Mammary epithelial cell (primary cell): Measurements from ENCODE around the gene SCAF1.

ENCODE experiments used
- CTCF ChIP-seq, 2 donors: IDR thresholded peaks in 1 of 2; conservative IDR thresholded peaks in 1 of 2; 2 replicates each; pipeline ENCODE4 v1.5.1; 2011 to 2012; ENCODE audit warnings: inconsistent platforms in 2 of 2, low read length in 2 of 2, mild to moderate bottlenecking in 2 of 2, control low read depth in 1 of 2, low read depth in 1 of 2; ENCODE audit not compliant: insufficient read depth in 1 of 2; ENCODE audit errors: extremely low read depth in 1 of 2
- EZH2 ChIP-seq: IDR thresholded peaks from 2 replicates; pipeline ENCODE4 v1.6.1; 2012; ENCODE audit warnings: low read length, inconsistent platforms, borderline replicate concordance

DNA sequence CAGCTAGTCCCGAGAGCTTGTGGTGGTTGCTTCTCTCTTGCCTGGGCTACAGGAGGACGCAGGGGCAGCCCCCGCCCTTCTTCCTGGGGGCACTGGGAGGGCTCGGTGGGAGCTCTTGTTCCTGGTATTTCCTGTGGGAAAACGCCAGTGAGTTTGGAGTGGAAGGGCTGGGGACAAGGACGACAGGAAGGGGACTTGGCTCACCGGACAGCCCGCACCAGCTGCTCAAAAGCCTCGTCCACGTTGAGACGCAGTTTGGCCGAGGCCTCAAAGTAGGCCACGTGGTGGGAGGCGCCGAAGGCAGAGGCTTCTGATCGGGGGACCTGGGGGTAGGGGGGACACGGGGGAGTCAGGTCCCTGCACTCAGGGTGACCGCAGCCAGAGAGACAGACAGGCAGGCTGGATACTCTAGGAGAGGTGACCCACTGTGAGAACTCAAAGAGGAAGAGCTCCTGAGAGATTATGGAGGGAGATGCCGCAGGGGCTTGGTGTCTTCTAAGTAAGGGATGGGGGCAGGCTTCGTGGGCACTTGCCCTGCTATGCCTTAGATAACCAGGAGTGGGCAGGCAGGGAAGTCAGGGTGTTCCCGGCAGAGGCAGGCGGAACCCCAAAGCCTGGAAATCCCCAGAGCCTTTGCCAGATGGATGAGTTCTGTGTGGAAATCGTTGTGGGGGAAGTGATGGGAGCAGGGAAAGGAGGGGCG is 6.3 kb upstream of the SCAF1 start:
- TF ChIP-seq CTCF (conservative IDR thresholded peaks at IDR 0.05 in 1 of 2, IDR thresholded peaks at IDR 0.05 in 1 of 2; ENCODE audit: extremely low read depth in 1 of 2, insufficient read depth in 1 of 2, low read depth in 1 of 2, low read length in 2 of 2) (peak in 1 of 2 donors; percentile 16), EZH2 (no peak)
